A673 (cell line): ENCODE data around the gene ANK3. TPM values are rescaled to one million over a fixed set of nuclear protein-coding genes. Genes with fewer than 3 reads are reported as not detected.

Source experiments
- BruUV-seq: library from RNA; stranded (reverse); fragments of 400-500 nt; replicated peaks from 2 replicates; lab custom pipeline; 2021; lab: Mats Ljungman, UMichigan
- CTCF ChIA-PET: fragments of 300-600 bp; sonication (Branson Sonifier 250); formaldehyde crosslinking; loops from one replicate; lab custom pipeline; 2022; ENCODE audit warnings: antibody characterized with exemption; lab: Charles Lee
- POLR2A ChIA-PET: fragments of 300-600 bp; sonication (Branson Sonifier 250); formaldehyde crosslinking; loops from one replicate; lab custom pipeline; 2022; ENCODE audit warnings: antibody characterized with exemption; ENCODE audit not compliant: low non-redundant PET; lab: Charles Lee
- DNase-seq: peaks from one replicate; pipeline ENCODE4 v3.0.0-alpha.2; 2015; ENCODE audit warnings: low spot score
- H3K27ac ChIP-seq: fragments of 200-600 bp; sonication (generic); 2 replicates; pipeline ENCODE4 v1.5.1; 2016; ENCODE audit warnings: mixed run types, low read depth, mild to moderate bottlenecking, mixed read lengths, antibody characterized with exemption, low read length; ENCODE audit not compliant: poor library complexity, severe bottlenecking
- H3K27me3 ChIP-seq: fragments of 200-600 bp; sonication (generic); replicated peaks from 2 replicates; pipeline ENCODE4 v1.6.1; 2017; ENCODE audit warnings: mixed run types, low read depth, mild to moderate bottlenecking, mixed read lengths, antibody characterized with exemption, low read length; ENCODE audit not compliant: insufficient read depth, poor library complexity
- H3K36me3 ChIP-seq: fragments of 200-600 bp; sonication (generic); 2 replicates; pipeline ENCODE4 v1.6.1; 2016; ENCODE audit warnings: mixed run types, mild to moderate bottlenecking, mixed read lengths, antibody characterized with exemption, low read length; ENCODE audit not compliant: insufficient read depth, poor library complexity, severe bottlenecking
- H3K4me1 ChIP-seq: fragments of 200-600 bp; sonication (generic); 2 replicates; pipeline ENCODE4 v1.6.1; 2017; ENCODE audit warnings: mixed run types, mild to moderate bottlenecking, mixed read lengths, antibody characterized with exemption, low read length; ENCODE audit not compliant: insufficient read depth, poor library complexity, severe bottlenecking
- H3K4me3 ChIP-seq: fragments of 200-600 bp; sonication (generic); 2 replicates; pipeline ENCODE4 v1.5.1; 2016; ENCODE audit warnings: low read depth, mixed run types, mild to moderate bottlenecking, mixed read lengths, low read length; ENCODE audit not compliant: poor library complexity, severe bottlenecking
- H3K9me3 ChIP-seq: fragments of 200-600 bp; sonication (generic); 2 replicates; pipeline ENCODE4 v1.6.1; 2016; ENCODE audit warnings: mixed run types, low read depth, mild to moderate bottlenecking, mixed read lengths, antibody characterized with exemption, low read length; ENCODE audit not compliant: poor library complexity, severe bottlenecking
- EZH2 ChIP-seq: fragments of 200-600 bp; sonication (generic); IDR thresholded peaks from 2 replicates; pipeline ENCODE4 v1.6.1; 2017; ENCODE audit warnings: borderline replicate concordance, low read depth, mild to moderate bottlenecking, mixed read lengths, antibody characterized with exemption, low read length; ENCODE audit not compliant: poor library complexity, severe bottlenecking
- intact Hi-C: fragments of 100-400 bp; cut with micrococcal nuclease; formaldehyde crosslinking; loops from one replicate; pipeline ENCODE4 v1.10.0; 2022; ENCODE audit not compliant: unreplicated experiment
- total RNA-seq: library from RNA; stranded (reverse); gene quantifications from 2 replicates; pipeline ENCODE4 v1.2.3, GENCODE V29; 2021
- TF ChIP-seq, protein P1 (sequence below): fragments of 300-800, 200-600 bp; sonication (generic); conservative IDR thresholded peaks from 2 replicates; pipeline ENCODE4 v1.5.1; 2017; ENCODE audit warnings: low read depth, mild to moderate bottlenecking, antibody characterized with exemption, low read length, moderate library complexity, mixed read lengths

ANK3 gene
- total RNA-seq, 1 experiment from 2014 or later = 13.5 TPM

DNA sequence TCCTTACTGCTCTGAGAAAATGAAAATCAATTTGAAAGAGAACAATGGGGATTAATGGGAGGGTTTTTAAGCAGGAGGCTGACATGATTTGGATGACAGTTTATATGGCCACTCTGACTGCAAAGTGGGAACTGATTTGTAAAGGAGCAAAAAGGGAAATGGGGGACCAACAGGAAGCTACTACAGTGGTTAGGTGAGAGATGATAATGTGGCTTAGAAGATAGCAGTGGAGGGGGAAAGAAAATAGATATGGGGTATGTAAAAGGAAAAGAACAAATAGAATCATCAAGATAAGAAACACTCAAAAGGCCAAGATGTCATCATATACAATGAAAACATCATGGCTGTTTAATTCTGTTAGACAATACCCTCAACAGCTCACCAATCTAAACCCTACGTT is 177.5 kb downstream of the ANK3 start:
- intact Hi-C loops = loop anchor here (5.0 kb wide), 1 partner anchor 435 kb away; no protein-coding TSS in a partner anchor
- Histone ChIP-seq H3K4me3 (no peak overlapping the region), H3K27me3 (no peaks in the 10 kb centered on the region), H3K36me3 (no peaks in the 10 kb centered on the region), H3K9me3 (no peaks in the 10 kb centered on the region), H3K4me1 (no peaks in the 10 kb centered on the region), H3K27ac (no peak overlapping the region)
- no peak for DNase-seq
- CTCF ChIA-PET = interaction anchor here (0.7 kb wide), 1 partner anchor 18 kb away, joined by 5 read pairs; no protein-coding TSS in a partner anchor
- no peak for TF ChIP-seq EZH2
- TF ChIP-seq, protein P1, sequence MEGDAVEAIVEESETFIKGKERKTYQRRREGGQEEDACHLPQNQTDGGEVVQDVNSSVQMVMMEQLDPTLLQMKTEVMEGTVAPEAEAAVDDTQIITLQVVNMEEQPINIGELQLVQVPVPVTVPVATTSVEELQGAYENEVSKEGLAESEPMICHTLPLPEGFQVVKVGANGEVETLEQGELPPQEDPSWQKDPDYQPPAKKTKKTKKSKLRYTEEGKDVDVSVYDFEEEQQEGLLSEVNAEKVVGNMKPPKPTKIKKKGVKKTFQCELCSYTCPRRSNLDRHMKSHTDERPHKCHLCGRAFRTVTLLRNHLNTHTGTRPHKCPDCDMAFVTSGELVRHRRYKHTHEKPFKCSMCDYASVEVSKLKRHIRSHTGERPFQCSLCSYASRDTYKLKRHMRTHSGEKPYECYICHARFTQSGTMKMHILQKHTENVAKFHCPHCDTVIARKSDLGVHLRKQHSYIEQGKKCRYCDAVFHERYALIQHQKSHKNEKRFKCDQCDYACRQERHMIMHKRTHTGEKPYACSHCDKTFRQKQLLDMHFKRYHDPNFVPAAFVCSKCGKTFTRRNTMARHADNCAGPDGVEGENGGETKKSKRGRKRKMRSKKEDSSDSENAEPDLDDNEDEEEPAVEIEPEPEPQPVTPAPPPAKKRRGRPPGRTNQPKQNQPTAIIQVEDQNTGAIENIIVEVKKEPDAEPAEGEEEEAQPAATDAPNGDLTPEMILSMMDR = no peak
- BruUV-seq = no TSS peak
- POLR2A ChIA-PET = interaction anchor here (0.7 kb wide), 1 partner anchor 239 kb away, joined by 7 read pairs; no protein-coding TSS in a partner anchor

DNA sequence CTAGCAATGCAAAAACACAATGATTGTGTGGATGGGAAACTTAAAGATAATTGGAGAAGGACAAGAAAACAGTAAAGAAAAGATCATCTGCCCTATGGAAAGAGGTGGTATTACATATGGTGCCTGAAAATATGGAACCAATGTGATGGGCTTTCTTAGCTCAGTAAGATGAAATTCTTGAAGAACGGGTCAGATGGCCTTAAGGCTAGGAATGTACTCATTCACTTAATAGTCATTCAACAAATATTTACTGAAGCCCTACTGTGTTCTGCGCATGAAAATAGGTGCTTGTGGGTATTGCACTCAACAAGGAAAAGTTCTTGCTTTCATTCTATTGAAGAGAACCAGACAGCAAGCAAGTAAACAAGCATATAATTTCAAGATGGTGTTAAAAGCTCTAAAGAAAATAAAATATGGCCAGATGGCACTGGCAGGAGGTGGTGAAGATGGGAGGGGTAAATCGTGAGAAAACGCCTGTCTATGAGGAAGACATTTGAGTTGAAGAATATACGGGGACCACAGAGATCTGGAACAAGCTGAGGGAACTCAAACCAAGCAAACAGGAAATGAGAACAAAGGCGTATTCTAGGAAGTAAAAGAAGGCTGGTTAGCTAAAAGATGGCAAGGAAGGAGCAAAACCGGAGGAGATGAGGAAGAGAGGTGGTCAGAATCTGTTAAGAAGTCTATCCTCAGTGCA is 179.7 kb downstream of the ANK3 start:
- ChIA-PET CTCF (no interaction called here), POLR2A (no interaction called here)
- H3K27me3 ChIP-seq = no peaks in the 10 kb centered on the region
- no peaks in the 10 kb centered on the region for H3K9me3 ChIP-seq
- H3K4me1 ChIP-seq = no peaks in the 10 kb centered on the region
- H3K36me3 ChIP-seq = no peaks in the 10 kb centered on the region
- BruUV-seq = no TSS peak
- no peak overlapping the region for H3K27ac ChIP-seq
- H3K4me3 ChIP-seq = no peak overlapping the region
- TF ChIP-seq EZH2 = no peak
- TF ChIP-seq, protein P1 = no peak
- DNase-seq = no peak
- intact Hi-C loops = loop anchor here (2.0 to 5.0 kb wide), 4 partner anchors 95 to 583 kb away; no protein-coding TSS in a partner anchor

DNA sequence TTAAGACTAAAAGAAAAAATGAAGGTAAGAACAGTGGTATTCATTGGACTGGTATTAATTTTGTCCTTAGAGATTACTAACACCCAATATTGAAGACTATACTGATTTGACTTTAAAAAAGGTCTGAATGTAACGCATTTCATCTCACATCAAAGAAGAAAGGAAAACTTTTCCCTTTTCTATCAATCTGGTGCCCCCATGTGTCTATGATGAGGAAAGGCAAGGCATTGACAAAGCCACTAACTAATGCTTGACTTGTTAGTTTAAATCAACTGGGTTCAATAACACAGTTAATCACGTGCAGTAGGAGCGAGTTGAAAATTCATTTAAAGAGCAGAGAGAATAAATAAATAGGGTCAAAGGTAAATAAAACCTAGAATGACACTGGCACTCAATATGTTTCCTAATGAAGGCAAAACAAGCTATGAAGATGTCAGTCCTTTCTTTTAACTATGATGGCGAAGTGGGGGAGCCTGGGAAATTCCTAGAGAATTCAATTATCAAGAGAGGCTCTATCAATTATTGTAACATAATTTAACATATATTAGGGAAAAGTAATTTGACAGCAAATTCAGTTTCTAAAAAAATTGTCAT is 180.9 kb downstream of the ANK3 start:
- no peaks in the 10 kb centered on the region for H3K27me3 ChIP-seq
- no peak overlapping the region for H3K27ac ChIP-seq
- no peak overlapping the region for H3K4me3 ChIP-seq
- intact Hi-C loops = loop anchor here (2.0 to 5.0 kb wide), 3 partner anchors 94 to 581 kb away; no protein-coding TSS in a partner anchor
- H3K4me1 ChIP-seq = no peaks in the 10 kb centered on the region
- TF ChIP-seq EZH2 = no peak
- TF ChIP-seq, protein P1 = peak; percentile 80
- H3K9me3 ChIP-seq = no peaks in the 10 kb centered on the region
- ChIA-PET CTCF (interaction anchor here (0.6 kb wide), 2 partner anchors 497 to 1108 kb away, joined by 3 read pairs; no protein-coding TSS in a partner anchor), POLR2A (no interaction called here)
- DNase-seq = peak; percentile 60
- no TSS peak for BruUV-seq
- no peaks in the 10 kb centered on the region for H3K36me3 ChIP-seq
